Fibroblast of mammary gland (primary cell): ENCODE results near the gene GALNT17.

Source experiments
- DNase-seq: peaks from one replicate; pipeline ENCODE4 v3.0.0-alpha.2; 2010; ENCODE audit warnings: low read depth
- H3K4me3 ChIP-seq: 2 replicates; pipeline ENCODE4 v1.5.1; 2011; ENCODE audit warnings: low read depth, mild to moderate bottlenecking, low read length, moderate library complexity; ENCODE audit not compliant: control insufficient read depth
- CTCF ChIP-seq: conservative IDR thresholded peaks from 2 replicates; pipeline ENCODE4 v1.5.1; 2011; ENCODE audit warnings: low read depth, low read length, inconsistent platforms; ENCODE audit not compliant: control insufficient read depth, insufficient read depth

The GALNT17 gene

GRCh38 chr7:71308096-71308495, 176.2 kb downstream of the GALNT17 start:
- no peak overlapping the region for H3K4me3 ChIP-seq
- no peak for DNase-seq
- no peak for TF ChIP-seq CTCF

GRCh38 chr7:71311576-71311975, 179.6 kb downstream of the GALNT17 start:
- no peak overlapping the region for H3K4me3 ChIP-seq
- no peak for TF ChIP-seq CTCF
- DNase-seq, result no peak

GRCh38 chr7:71312755-71313490, 181.0 kb downstream of the GALNT17 start:
- DNase-seq, result no peak
- TF ChIP-seq CTCF, result no peak
- no peak overlapping the region for H3K4me3 ChIP-seq

GRCh38 chr7:71313553-71313952, 181.6 kb downstream of the GALNT17 start:
- no peak overlapping the region for H3K4me3 ChIP-seq
- no peak for TF ChIP-seq CTCF
- no peak for DNase-seq

- TF ChIP-seq CTCF, result no peak
- no peak overlapping the region for H3K4me3 ChIP-seq
- no peak for DNase-seq
Observed at GRCh38 chr7:71320916-71321315, 189.0 kb downstream of the GALNT17 start.

GRCh38 chr7:71322201-71322600, 190.3 kb downstream of the GALNT17 start:
- TF ChIP-seq CTCF, result no peak

GRCh38 chr7:71323726-71324125, 191.8 kb downstream of the GALNT17 start:
- no peak overlapping the region for H3K4me3 ChIP-seq
- no peak for TF ChIP-seq CTCF
- no peak for DNase-seq

More at GRCh38 chr7:71322201-71322600, 190.3 kb downstream of the GALNT17 start:
- no peak for DNase-seq
- no peak overlapping the region for H3K4me3 ChIP-seq
